ENCODE data around the gene SEC61G. TPM values are rescaled to one million over a fixed set of nuclear protein-coding genes. Genes with fewer than 3 reads are reported as not detected.

Gene SEC61G
- 114 TPM for polyA plus RNA-seq (ENCODE audit: insufficient read length)

- DNase-seq (ENCODE audit: low read depth) = peak; percentile 98
Measured at GRCh38 chr7:54758702-54759592, at the start of gene SEC61G. Gene SEC61G (minus strand): TSS chr7:54759211. CDS start chr7:54757588, 1,623 bp downstream.

- DNase-seq (ENCODE audit: low read depth) = no peak
Measured at GRCh38 chr7:54802841-54803240, 43.8 kb upstream of the SEC61G start.

- DNase-seq (ENCODE audit: low read depth) = no peak
Measured at GRCh38 chr7:54802114-54802513, 43.1 kb upstream of the SEC61G start.

DNA sequence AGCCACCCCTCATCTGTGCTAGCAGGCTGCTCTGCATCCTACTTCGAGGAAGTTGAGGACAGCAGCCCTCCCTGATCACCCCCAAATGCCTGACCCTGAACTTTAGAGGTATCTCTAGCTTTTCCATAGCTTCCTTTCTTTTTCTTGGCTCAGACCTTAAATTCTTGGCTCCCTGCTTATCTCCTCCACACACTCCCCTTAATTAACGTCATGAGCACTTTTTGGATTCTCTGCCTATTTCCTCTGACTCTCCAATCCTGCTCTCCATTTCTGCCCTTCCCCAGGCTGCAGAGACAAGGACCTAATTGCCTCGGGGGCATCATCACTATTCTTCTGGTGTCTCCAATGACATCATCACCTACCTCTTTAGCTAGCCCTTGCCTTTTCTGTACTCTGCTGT lies 40.8 kb upstream of the SEC61G start:
- no peak for DNase-seq (ENCODE audit: low read depth)

DNA sequence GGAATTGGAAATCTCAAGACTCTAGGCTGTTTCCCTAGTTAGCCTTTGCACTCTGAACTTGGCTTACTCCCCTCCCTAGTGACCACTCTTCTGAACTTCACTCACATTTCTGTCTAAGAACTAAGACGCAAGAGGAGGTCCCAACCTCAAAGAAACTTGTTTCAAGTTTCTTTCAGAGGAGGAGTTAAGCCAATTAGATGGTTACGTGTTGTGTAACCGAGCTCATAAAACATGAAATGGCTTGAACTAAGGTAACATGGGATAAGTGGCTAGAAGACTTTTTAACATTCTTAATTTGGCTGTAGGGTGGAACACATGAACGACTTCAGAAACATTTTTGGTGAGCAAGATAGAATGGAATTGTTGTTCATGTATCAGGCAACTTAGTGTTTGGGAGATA lies 39.5 kb upstream of the SEC61G start:
- DNase-seq (ENCODE audit: low read depth) = no peak

DNA sequence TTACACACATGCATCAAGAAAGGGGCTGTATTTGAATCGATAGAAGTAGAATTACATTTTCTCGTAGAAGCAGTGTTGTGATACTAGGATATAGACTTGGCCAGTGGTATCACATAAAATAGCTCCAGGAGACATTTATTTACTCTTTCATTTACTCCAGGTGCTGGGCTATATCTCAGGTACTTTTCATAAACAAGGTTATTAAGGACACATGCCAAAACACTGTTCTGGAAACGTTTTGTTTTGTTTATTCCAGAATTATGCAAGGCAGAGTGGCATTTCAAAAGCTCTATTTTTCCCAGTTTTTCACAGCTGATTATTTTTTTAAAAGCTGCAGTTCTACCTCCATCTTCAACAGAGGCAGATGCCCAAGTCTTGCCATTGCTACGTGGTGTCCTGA lies 37.8 kb upstream of the SEC61G start:
- DNase-seq (ENCODE audit: low read depth) = no peak

DNA sequence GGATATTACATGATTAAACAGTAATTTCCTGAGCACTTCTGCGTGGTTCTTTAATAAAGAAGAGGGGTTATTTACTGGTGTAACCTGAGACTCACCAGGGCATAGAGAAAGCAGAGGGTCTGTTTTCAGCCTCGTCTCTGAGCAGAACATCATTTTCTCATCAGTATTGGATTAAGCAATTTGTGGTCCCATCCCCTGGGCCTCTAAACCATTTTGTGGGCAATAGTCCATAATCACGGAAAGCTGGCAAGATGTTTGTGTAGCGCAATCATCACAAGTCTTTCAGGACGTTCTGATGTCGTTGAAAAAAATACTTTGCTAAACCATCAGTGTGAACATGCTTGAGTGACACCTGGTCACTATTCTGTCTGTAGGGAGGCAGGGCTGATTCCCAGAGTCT lies 37.1 kb upstream of the SEC61G start:
- DNase-seq (ENCODE audit: low read depth) = no peak

DNA sequence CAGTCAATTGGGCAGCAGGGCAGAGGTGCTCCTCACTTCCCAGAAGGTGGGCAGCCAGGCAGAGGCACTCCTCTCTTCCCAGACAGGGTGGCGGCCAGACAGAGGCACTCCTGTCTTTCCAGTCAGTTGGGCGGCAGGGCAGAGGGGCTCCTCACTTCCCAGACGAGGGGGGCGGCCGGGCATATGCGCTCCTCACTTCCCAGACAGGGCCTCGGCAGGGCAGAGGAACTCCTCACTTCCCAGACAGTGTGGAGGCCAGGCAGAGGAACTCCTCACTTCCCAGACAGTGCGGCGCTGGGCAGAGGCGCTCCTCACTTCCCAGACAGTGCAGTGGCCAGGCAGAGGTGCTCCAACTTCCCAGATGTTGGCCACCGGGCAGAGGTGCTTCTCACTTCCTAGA lies 33.4 kb upstream of the SEC61G start:
- no peak for DNase-seq (ENCODE audit: low read depth)

GRCh38 chr7:54788664-54789063 lies 29.7 kb upstream of the SEC61G start:
- DNase-seq (ENCODE audit: low read depth) = peak; percentile 67

- no peak for DNase-seq (ENCODE audit: low read depth)
Measured at GRCh38 chr7:54785261-54785660, 26.2 kb upstream of the SEC61G start.

DNA sequence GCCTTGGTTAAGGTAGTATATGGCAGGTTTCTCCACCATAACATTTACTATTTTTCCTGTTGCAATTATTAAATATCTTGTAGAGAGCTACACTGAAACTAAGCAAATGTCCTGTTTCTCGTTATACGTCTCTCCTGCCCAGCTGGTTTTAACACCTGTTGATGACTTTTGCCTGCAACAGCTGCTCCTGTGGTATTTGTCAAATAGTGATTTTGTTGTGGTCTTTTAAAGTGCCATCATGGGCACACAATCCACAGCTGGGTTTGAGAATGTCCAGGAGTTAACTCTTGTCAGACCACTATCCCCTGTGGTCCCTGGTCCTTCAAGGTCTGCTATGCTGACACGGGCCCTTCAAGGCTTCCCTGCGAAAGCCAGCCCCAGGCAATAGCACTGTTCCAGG lies 24.9 kb upstream of the SEC61G start:
- DNase-seq (ENCODE audit: low read depth) = no peak

DNA sequence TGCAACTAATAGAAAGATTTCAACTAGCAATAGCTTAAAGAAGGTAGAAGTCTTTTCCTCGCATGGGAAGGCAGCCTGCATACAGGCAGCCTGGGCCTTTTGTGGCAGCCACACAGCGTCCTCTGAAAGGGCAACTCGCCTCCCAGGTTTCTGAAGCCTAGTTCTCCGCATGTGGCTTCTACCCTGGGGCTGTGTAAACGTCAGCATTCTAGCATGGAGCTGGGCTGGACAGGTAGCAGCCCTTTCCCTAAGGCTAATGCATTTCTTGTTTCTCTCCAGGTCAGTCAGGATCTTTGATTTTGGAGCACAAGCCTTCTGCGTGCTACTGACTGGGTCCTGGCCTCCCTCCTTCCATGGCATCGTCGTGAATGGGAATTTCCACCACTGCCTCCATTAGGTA lies 23.8 kb upstream of the SEC61G start:
- no peak for DNase-seq (ENCODE audit: low read depth)

DNA sequence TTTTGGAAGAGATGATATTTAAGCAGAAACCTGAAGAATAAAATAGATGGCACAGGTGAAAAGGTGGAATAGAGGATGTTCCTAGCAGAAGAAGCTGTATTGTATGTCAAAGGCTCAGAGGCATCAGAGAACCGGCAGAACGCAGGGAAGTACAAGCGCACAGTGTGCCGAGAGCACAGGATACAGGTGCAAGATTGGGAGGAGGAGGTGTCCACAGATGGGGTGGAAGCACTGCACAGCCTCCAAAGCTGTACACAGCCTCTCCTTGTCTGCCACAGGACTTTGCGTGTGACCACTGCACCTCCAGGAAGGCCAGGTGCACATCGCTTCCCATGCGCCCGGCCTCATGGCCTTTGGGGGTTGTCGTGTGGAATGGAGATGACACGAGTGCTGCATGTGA lies 23.3 kb upstream of the SEC61G start:
- no peak for DNase-seq (ENCODE audit: low read depth)

DNA sequence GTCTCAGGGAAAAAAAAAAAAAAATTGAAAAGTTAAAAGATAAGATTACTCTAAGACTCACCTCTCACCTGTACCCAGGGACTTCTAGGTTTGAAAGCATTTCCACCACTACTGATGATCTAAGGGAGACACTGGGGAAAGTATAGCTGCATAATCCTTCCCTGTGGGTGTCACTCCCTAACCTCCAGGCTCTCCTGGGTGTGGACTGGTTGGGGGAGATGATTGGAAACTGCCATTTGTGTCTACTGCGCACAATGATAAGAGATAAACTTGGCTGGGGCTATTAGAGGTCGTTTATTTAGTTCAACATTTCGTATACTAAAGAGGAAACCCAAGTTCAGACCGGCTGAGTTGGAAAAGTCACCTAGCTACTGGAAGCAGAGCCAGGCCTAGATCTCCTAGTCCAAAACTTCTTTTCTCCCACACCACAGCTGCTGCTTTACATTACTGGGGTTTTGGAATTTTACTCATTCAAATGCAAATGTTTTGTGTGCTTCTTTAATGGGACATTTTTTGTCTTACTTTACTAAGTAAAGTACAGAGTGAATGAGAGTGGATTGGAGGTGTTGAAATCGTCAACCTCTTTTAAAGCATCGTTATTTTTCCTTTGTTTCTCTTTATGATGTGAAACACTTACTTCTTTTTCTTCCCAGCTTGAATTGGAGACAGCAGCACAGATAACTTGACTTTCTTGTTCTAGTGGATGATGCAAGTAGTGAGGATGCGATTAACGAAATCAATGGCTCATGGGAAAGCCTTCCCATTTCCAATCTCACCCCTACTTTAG lies 22.3 kb upstream of the SEC61G start:
- no peak for DNase-seq (ENCODE audit: low read depth)

DNA sequence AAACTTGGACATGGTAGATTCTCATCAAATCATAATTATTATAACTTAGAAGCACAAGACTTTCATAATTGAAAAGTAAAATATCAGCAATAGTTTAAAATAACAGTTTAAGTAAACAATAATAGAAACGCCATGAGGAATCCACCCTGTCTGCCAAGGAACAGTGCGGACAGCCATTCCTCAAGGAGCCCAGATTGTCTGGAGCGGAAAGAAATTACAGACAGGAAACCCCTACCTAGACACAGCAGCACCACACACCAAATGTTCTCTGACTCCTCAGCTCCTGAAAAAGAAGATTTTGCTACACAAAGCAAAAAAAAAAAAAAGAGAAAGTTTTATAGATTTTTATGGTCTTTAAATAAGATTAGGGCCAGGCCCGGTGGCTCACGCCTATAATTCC lies 21.5 kb upstream of the SEC61G start:
- DNase-seq (ENCODE audit: low read depth) = no peak

DNA sequence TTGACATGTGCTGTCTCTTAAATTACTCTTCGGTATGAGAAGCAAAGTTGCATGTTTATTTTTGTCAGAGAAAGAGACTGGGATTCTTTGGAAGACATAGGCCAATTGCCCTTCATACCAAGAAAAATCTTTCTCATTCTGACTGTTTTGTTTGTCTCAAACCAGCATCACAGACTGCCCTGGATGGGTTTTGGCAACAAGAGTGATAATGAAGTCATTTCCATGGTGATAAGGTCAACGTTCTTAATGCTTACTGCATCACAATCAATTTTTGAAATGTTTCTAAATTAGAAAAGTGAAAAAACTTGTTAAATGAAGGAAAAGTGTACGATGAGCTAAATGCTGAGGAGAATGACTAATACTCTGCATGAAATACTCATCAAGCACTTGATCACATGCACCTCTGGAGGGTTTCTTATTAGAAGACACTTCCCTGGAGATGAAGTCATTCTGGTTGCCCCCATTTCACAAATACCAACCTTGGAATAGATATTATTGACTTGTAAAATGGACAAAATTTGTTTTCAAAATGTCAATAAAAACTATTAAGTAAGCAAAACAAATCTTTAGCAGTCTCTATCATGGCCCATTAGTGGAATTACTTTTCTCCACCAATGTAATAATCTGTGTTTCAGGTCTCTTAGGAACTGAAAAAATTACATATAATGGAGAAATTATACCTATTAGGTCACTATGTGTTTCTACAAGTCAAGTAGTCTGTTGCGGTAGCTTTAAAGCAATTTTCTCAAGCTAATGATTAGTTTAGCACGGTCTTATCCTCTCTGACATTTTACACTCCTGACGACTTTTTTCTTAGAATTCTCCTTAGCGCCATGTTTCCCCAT lies 19.9 kb upstream of the SEC61G start:
- DNase-seq (ENCODE audit: low read depth) = no peak

DNA sequence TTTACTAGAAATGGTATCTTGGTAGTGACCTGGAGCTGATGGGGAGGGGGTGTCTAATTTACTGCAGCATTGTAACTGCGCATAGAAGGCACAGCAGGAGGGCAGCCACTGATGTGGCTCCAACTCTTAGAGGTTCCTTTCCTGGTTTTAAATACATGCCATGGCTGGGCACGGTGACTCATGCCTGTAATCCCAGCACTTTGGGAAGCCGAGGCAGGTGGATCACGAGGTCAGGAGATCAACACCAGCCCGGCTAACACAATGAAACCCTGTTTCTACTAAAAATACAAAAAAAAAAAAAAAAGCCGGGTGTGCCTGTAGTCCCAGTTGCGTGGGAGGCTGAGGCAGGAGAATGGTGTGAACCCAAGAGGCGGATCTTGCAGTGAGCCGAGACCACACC lies 19.2 kb upstream of the SEC61G start:
- DNase-seq (ENCODE audit: low read depth) = no peak

DNA sequence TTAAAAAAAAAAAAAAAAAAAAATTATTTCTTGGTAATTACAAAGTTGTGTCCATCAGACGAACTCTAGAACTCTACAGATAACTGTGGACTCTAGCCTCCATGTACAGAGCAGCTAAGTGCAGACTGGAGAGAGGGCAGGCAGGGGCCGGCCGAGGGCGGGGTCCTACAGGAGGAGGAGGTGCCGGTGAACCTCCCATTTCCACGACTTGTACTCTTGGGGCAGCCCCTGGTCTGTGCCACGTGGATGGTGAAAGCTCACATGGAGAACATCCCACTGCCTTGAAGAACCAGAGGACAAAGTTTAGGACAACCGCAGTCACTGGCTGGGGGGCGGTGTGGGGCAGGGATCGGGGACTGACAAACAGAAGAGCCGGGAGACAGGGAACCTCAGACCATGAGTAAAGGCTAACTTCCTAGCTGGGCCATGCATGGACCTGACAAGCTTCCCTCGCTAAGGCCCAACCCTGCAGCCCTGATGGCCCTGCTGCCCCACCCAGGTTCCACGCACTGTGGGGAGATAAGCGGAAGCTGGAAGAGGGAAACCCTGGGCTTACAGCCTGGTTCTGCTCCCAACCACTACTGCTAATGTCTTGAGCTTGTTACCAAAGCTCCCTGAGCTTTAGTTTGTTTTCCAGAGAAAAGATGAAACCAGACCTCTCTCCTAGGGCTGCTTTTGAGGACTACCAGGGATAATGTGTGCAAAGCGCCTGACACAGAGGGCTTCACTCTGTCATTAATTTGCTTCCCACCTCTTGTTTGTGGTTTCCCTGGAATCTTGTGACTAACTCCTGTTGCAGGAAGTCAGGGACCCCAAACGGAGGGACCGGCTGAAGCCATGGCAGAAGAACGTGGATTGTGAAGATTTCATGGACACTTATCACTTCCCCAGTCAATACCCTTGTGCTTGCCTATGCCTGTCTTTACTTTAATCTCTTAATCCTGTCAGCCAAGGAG lies 16.1 kb upstream of the SEC61G start:
- DNase-seq (ENCODE audit: low read depth) = no peak

DNA sequence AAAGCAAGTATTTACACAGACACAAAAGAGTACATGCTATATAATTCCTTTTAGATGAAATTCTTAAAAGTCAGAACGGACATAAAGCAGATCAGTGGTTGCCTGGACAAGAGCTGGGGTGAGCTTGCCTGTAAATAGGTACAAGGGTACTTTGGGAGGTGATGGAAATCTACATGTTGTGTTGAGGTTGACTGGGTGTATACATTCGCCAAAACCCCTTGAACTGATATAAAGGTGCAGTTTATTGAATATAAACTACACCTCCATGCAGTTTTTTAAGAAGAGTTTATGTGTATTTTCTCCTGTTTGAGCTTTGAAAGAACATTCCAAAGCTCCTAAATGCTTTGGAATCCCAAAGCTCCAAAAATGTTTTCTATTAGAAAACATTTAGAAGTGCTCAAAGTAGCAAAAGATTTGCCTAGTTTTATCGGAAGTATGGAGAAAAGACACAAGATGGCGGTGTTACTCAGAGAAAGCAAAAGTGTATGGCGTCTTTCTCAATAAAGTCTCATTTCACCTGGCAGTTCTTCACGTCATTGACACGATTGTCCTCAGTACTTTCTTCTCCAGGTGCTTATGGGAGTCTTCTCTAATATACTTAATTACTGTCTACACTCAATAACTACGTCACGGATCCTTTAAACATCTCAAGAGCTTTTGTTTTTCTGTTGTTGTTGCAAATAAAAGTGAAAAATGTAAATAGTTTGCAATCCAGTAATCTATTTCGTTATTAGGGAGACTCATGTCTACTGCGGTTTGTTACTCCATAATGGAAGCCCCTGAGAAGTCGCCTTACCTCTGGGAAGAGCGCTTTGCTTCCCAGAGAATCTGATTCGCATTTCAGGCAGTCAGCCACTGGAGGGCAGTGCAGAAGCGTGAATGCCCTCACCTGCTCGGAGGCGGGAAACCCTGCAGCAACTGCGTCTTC lies 14.7 kb upstream of the SEC61G start:
- DNase-seq (ENCODE audit: low read depth) = peak; percentile 52

DNA sequence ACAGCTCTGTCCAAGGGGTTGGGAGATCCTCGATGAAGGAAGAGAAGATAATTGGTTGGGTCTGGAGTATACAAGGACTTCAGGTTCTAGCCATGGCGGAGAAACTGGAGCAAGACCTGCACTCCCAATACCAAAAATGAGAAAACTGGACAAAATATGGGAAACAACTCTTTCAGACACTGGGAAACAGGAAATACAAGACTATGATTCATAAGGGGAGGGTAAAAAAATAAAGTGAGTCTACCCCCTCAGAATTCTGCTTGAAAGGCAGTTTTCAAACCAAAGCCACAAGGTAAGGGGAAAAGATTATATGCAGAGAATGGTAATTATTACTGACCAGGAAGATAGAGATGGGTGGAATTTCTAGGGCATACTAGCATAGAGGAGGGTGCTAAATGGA lies 10.2 kb upstream of the SEC61G start:
- no peak for DNase-seq (ENCODE audit: low read depth)

All from forelimb muscle (tissue), 1 donor.